ENCODE data around the gene ZNF396.
A peak's percentile ranks its signal among the peaks of the same experiment; 100 is the strongest.

The ZNF396 gene

DNA sequence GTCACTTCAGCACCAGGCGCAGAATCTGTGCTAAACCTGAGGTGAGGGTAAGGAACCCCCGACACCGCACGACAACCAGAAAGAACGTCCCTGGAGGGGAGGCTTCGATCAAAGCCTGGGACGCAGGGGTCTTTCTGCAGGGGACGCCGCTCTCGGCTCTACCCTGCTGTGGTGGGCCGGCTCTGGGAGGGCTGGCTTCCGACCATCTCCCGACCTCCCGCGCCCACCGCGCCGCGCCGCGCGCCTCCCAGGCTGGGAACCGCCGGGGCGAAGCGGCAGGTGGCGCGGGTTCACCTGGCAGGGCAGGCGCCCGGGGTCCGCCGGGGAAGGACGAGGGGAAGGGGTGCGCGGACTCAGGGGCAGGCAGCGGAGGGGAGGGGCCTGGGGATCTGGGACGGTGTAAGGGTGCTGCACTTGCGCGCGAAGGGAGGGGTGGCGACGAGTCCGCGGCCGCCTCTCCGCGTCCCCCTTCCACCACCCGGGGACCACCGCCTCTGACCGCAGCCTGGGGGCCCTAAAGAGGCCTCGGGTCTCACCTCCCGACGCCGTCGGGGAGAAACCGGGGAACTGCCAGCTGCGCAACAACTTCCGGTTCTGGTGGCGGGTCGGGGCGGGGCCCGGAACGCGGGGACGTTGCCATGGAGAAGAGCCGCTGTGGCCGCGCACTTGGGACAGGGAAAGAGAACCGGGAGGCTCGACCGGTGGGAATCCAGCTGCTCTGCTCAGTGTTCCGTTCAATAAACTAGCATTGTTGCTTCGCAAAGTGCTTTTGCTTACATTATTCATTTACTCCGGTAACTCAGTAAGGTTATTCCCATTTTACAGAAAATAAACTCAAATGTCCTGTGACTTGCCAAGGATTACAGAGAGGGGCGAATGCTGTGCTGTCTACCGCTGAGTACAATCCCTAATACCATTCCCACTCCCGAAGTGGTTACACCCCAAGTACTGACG, at the start of gene ZNF396:
TSS of gene ZNF396 (minus strand) at position 596 of the 954 bp plus-strand sequence. CDS start 3,045 bp downstream, outside the sequence.
- H3K27ac ChIP-seq, result peak within 1 kb of the TSS in 20 of 21 experiments; percentile 16 to 88 (median 70)
- peak within 1 kb of the TSS; percentile 61 to 94 (median 88) for H3K4me3 ChIP-seq

DNA sequence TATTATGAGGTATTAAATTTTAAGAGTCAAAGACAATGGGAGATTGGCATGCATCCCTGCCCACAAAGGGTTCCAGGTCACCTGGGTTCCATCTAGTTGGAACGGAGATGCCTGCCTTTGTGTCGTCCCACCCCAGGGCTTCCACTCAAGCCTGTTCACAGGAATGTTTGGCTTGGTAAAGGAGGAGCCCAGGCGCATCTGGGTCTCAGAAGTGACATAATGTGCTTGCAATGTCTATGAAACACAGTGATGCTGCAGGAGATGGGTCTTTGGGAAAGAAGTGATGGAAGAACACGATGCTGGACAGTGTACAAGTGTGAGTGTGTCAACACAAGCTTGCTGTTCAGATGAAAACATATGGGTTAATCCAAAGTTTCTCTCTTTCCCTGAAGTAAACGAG, 49.6 kb upstream of the ZNF396 start:
- Histone ChIP-seq H3K4me3 (no peak overlapping the region), H3K27ac (no peak overlapping the region)

DNA sequence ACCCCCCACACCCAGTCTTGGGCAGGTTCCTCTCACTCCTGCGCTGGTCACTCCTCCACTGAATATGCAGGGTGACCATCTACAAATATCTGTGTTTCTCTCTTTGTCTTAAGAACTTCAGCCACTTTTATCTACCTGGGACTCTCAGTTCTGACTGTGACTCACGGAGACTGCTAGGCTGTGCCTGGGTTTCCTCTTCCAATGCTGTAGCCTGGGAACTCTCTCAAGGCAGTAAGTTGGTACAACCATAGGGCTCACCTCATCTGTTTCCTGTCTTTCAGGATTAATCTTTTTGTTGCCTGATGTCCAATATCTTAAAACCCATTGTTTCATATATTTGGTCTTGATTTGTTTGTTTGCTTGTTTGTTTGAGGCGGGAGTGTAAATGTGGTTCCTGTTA, 47.2 kb upstream of the ZNF396 start:
- Histone ChIP-seq H3K27ac (no peak overlapping the region), H3K4me3 (no peak overlapping the region)

DNA sequence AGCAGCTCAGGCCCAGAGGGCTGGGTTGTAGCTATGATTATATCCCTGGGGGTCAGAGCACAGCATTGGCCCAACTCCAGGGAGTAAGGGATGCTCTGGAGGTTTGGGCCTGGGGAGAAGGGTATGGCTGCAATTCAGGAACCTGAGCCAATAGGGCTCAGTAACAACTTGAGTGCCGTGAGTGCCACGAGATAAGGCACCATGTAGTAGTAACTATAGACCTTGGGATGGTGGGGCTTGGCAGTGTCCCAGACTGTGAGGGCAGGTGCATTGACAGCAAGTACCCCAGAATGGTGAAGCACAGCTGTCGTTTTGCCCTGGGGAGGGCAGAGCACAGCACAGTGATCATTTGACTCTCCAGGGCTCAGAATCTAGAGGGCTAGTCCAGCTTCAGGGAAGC, 45.1 kb upstream of the ZNF396 start:
- H3K27ac ChIP-seq, result no peak overlapping the region
- H3K4me3 ChIP-seq, result no peak overlapping the region

DNA sequence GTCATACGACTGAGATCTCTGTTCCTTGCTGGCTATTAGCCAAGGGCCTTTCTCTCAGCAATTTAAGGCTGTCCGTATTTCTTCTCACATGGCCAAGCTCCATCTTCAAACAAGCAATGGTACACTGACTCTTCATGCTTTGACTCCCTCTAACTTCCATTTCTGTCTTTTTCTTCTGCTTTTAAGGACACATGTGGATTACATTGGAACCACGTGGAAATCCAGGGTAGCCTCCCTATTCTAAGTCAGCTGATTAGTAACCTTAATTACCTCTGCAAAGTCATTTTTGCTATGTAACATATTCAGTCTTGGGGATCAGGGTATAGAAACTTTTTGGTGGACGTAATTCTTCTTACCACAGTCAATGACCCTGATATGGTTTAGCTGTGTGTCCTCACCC, 41.5 kb upstream of the ZNF396 start:
- Histone ChIP-seq H3K4me3 (no peak overlapping the region), H3K27ac (no peak overlapping the region)

DNA sequence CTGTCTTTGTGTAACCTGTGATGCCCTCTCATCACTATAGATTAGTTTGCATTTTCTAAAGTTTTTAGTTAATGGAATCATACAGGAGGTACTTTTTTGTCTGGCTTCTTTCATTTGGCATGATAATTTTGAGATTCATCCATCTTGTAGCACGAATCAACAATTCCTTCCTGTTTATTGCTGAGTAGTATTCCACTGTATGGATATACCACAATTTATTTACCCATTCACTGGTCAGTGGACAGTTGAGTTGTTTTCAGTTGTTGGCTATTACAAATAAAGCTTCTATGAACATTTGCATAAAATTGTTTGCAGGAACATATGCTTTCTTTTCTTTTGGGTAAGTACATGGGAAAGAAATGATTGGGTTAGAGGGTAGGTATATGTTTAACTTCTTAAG, 40.1 kb upstream of the ZNF396 start:
- H3K4me3 ChIP-seq, result no peak overlapping the region
- H3K27ac ChIP-seq, result no peak overlapping the region

DNA sequence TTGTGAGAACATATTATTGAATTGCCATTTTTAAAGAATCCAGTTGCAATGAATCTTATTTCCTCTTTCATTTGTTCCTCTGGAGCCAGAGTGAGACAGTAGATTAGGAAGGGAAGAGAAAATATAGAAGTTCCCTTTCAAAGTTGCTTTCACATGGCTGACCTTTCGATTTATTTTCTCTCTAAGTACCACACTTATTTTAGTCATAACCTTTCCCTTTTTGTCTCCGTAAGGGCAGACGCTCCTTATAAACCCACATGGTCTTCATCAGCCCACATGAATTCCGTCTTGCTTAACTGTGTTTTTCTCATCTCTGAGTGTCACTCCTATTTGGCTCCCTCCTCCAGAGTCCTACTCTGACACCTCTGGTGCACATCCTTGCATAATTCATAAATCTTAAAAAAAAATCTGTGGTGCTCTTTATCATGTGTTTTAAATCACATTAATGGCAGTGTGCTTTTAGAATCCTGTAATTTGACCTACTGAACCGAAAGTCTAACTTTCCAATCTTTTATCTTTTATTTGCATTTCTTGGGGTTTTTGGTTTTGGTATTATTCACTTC, 38.5 kb upstream of the ZNF396 start:
- H3K4me3 ChIP-seq, result no peak overlapping the region
- H3K27ac ChIP-seq, result peak overlapping the region in 1 of 21 experiments; percentile 12

DNA sequence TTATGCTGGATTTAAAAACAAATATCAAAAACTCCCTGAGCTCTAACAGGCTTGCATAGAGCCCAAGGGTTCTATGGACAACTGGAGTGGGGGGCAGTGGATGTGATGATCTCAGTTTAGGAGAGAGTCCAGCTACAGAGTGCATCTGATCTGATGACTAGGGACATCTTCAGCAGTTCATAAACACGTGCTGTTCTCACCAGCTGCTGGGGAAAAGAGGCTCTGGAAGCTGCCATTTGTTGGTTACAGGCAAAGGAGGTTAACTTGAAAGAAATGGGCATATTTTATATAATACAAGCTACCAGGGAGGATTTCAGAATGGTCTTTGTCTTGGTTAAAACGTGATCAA, 36.0 kb upstream of the ZNF396 start:
- Histone ChIP-seq H3K27ac (peak overlapping the region in 7 of 21 experiments; percentile 6 to 46 (median 33)), H3K4me3 (no peak overlapping the region)

DNA sequence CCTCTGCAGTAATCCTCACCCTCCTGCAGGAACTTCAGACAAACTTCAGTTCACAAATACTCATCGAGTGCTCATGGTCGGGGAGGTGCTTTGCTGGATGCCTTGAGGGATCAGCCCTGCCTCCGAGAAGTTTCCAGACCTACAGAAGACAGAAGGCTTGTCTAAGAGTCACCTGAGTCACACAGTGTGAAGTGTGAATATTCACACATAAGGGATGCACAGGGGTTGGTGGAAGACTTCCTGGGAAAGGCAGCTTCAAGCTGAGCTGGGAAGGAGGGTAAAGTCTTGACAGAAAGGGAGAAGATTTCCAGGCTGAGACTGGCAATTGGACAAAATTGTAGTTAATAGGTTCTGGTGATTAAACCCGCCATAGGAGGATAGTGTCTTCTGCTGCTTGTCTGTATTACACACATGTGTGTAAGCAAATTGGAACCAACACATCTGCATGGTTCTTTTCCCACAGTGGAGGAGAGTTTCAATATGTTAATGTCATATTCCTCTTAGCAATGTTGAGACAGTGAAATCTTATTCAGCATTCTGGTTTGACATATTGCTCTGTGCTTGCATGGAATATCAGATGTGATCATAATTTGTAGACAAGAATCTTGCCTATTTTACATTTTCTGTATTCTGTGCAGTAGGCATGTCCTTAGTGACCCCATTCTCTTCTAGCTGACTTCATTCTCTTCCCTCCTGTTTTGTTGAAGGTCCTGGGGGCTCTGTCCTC, 34.7 kb upstream of the ZNF396 start:
- H3K27ac ChIP-seq, result peak overlapping the region in 9 of 21 experiments; percentile 9 to 46 (median 32)

DNA sequence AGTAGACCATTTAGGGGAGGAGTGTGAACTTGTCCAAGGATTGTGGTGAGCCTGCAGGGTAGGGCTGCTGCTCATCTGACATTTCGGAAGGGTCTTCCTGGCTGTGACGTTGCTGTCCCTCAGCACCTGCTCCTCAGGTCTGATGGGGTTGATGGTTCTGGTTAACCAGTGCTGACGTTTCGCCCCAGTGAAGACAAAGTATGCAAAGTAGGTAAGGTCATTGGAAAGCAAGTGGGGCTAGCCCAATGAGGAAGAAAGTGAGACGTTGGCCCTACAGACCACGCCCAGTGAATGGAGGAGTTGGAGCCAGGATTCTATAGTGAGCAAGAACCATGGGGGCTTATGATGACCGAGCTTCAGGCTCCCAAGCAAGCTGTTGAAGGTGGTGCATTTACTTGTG, 33.4 kb upstream of the ZNF396 start:
- H3K27ac ChIP-seq, result peak overlapping the region in 4 of 21 experiments; percentile 3 to 45 (median 29)
- H3K4me3 ChIP-seq, result no peak overlapping the region

More for the DNA sequence above, 34.7 kb upstream of the ZNF396 start:
- H3K4me3 ChIP-seq, result no peak overlapping the region

DNA sequence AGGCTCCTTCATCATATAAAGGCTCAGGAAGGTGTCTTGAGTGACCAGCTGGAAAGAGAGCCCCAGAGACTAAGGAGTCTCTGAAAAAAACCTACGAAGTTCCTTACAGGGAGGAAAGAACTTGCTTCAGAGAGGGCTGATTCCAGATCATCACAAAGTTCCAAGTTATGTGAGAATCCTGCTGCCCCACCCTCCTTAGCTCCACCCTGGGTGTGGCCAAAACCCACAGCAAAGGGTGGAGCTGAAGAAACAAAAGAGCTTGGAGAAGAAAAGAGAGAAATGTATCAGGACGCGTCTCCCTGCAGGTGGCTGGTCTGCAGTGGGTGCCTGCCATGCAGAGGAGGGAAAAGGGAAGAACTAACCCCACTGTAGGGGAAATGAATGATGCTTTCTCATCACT, 32.8 kb upstream of the ZNF396 start:
- Histone ChIP-seq H3K27ac (peak overlapping the region in 8 of 21 experiments; percentile 1 to 47 (median 28)), H3K4me3 (no peak overlapping the region)

DNA sequence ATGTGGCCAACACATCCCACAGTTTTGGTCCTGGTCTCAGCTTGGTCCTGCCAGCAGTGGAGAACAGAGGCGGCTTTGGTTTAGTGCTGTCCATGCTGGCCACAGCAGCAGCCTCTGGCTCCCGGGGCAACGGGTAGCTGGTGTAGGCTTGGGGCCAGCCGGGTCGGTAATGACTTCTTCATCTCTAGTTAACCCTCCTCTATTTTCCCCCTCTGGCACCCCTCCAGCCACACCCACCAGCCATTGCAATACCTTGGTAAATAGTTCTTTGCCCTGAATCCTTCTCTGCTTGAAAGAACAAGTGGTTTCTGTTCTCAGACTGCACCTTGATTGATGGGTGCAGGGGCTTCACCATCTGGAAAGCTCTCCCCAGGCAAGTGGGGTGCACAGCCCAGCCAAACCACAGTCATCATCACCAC, 31.7 kb upstream of the ZNF396 start:
- Histone ChIP-seq H3K27ac (peak overlapping the region in 1 of 21 experiments; percentile 20), H3K4me3 (no peak overlapping the region)

DNA sequence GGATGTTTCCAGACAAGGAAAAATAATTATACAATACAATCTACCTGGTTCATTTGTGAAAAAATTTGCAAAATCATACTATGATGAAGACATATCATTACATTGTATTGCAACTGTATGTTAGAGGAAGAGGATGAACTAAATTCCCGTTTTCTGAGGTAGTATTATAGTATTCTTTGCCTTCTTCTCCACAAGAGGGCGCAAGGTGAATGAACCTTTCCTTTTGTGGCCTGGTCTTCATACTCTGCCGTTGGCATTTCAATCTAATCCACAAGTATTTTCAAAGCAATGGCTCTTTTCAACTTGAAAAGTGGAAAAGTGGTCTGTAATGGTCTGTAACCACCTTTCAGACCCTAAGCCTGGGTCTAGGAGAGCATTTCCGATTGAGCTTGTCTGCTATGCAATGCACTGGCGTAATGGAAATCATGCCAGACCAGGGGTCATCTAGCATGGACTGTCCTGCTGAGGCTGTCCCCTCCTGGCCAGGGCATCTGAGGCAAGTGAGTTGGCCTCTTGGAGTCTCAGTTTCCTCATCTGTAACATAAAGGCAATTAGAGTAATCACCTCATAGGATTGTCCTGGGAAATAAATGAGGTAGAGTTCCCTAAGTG, 30.8 kb upstream of the ZNF396 start:
- Histone ChIP-seq H3K27ac (peak overlapping the region in 1 of 21 experiments; percentile 20), H3K4me3 (no peak overlapping the region)

DNA sequence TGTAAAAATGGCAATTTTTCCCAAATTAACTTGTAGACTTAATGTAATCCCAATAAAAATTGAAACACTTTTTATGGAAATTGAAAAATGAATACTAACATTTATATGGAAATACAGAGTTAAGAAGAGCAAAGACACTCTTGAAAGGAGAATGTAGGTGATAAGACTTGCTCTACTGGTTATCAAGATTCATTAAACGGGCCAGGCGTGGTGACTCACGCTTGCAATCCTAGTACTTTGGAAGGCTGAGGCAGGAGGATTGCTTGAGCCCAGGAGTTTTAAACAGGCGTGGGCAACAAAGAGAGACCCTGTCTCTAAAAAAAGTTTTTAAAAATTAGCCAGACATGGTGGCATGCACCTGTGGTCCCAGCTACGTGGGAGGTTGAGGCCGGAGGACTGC, 29.5 kb upstream of the ZNF396 start:
- H3K4me3 ChIP-seq, result no peak overlapping the region
- no peak overlapping the region for H3K27ac ChIP-seq

DNA sequence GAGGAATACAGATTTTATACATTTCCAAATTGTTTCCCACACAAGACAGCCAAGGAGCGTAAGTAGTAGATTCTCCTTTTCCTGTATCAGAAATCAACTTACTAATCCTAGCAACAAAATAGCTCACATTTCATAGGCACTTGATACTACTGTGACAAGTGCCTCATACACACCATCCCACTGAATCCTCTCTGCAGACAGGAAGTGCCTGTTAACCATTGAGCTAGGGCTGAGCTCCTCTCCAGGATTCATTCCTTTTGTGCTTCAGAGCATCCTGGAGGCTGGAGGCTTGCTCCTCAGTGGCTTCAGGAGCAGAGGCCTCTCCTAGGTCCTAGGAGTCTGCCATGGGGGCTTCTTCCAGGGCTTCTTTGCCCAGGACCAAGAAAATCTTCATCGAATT, 20.8 kb upstream of the ZNF396 start:
- no peak overlapping the region for H3K27ac ChIP-seq

DNA sequence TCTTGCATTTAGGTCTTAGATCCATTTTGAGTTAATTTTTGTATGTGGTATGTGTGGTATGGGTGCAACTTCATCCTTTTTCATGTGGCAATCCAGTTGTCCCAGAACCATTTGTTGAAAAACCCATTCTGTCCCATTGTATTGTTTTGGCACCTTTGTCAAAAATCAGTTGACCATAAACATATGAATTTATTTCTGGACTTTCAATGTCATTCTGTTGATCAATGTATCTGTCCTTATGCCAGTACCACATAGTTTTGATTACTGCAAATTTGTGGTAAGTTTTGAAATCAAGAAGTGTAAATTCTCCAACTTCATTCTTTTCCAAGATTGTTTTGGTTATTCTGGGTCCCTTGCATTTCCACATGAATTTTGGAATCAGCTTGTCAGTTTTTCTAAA, 16.6 kb upstream of the ZNF396 start:
- Histone ChIP-seq H3K27ac (no peak overlapping the region), H3K4me3 (no peak overlapping the region)

More for the DNA sequence above, 20.8 kb upstream of the ZNF396 start:
- H3K4me3 ChIP-seq, result no peak overlapping the region

DNA sequence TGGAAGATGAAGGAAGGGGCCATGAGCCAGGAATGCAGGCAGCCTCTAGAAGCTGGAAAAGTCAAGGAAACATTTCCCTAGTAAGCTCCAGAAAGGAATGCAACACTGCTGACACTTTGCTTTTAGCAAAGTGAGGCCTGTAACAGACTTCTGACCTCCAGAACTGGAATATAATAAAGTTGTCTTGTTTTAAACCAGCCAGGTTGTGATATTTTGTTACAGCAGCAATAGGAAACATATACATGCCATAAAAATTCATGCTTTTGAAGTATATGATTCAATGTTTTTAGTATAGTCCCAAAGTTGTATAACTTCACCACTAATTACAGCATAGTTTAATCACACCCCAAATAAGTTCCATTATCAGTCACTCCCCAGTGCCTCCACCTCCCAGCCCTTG, 15.2 kb upstream of the ZNF396 start:
- no peak overlapping the region for H3K4me3 ChIP-seq
- H3K27ac ChIP-seq, result no peak overlapping the region

DNA sequence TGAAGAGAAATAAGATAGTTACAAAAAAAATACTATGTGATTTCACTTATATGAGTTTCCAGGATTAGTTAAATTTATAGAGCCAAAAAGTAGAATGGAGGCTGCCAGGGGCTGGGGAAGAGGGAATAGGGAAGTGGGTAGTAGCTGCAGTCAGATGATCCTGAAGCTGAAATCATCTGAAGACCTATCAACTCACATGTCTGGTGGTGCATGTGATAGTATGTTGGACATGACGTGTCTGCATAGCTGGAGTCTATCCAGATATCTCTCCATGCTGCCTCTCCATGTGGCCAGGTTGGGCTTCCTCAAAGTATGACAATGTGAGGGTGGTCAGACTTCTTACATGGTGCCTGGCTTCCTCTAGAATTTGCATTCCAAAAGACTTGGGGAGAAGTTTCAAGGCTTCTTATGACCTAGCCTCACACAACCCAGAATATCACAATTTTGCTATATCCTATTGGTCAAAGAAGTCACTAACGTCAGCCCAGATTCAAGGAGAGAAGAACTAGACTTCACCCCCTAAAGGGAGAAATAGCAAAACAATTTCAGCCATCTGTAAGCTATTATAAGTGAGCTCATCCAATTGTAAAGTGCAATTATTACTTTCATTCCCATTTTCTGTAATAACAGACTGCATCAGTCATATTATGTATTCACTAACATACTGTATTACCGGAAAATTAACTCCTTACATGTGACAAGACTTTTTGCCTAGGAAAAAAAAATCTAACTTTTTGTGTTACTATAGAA, 14.0 kb upstream of the ZNF396 start:
- Histone ChIP-seq H3K27ac (peak overlapping the region in 1 of 21 experiments; percentile 16), H3K4me3 (no peak overlapping the region)

DNA sequence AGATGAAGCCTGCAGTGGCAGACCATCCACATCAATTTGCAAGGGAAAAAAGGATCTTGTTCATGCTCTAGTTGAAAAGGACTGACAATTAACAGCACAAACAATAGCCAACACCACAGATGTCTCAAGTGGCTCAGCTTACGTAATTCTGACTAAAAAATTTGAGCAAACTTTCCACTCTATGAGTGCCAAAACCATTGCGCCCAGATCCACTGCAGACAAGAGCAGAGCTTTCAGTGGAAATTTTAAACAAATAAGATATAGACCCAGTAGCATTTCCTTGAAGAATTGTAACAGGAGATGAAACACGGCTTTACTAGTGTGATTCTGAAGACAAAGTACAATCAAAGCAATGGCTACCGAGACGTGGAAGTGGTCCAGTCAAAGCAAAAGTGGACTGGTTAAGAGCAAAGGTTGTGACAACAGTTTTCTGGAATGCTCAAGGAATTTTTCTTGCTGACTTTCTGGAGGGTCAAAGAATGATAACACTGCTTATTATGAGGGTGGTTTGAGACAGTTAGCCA, 12.0 kb upstream of the ZNF396 start:
- Histone ChIP-seq H3K4me3 (no peak overlapping the region), H3K27ac (peak overlapping the region in 5 of 21 experiments; percentile 8 to 50 (median 15))

Measured in skin epidermis (tissue), 12 donors.